HTERT RPE-1 (cell line): ENCODE results near the gene SLC5A3.

Experiments
- in situ Hi-C: fragments of 300-500 bp; cut with MboI; formaldehyde crosslinking; loops from 4 replicates; pipeline ENCODE4 v1.14.3; 2020; ENCODE audit warnings: low sequenced_read_pairs

Gene SLC5A3

DNA sequence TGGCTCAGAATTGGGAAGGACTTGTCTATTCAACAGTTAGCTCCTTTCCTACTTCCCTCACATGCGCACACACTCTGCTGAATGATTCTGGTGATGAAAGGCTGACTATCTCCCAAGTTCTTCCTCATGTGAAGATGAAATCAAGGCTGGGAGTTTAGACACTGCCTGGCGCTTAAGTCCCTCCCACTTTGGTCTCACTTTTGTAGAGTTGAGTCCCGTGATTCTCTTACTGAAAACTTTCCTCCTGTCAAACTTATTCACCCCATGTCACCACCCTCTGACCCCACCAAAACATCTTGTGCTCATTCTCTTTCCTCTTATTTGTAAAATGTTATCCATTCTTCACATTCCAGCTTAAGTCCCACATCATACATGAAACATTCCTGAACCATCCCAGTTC is 8.4 kb upstream of the SLC5A3 start:
- in situ Hi-C loops: no loop called here

DNA sequence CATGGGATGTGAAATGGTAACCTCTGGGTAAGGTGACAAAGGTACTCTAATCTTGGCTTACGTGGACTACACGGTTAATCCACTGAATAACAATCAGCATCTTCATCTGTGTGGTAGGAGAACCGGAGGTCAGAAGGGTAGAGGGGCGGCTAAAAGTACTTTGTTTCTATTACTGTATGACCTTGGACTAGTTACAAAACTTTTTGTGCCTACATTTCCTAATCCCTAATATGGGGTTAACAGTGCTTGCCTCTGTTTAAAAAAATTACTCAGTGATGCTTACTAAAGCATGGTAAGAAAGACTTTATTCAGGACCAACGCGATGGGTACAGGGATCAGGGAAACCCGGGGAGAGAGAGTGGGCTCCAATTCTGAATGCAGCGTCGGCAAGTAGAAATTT is 1.7 kb upstream of the SLC5A3 start:
- in situ Hi-C loops: no loop called here

DNA sequence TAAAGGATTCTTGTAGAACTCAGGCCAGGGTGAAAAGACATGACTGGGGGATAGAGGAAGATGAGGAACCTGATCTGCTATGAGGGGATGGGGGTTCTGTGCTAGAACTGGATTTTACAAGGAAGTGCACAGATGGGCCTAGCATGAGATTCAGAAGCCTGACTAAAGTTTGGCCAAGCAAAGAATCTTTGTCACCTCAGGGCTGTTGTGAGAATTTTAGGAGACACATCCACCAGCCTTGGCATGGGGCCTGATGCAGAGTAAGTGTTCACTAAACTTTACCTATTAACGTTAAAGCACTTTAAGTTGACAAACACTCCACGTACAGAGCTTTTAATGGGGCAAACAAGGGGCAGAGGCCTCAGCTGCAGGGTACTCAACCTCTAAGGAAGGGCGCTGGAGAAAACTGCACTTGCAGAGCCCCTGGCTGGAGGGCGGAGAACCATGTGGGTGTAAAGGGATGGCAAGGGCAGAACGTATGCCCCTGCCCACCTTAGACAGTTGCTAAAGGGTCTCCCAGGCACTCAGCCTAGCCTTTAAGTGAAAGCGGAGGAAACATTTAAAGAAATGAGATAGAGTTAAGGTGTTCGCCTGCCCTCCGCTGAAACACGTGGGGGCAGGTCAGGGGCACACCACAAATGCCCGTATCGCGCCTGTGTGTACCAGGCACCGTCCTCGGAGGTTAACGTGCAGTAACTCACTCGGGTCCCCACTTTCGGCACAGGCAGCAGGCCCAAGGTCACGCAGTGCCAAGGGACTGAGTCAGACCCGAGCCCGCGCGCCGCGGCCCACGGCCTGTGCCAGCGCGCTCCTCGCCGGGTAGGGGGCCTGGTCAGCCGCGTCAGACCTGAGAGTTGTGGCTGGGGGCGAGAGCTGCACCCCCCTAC is 990 bp upstream of the SLC5A3 start:
- in situ Hi-C loops: no loop called here

DNA sequence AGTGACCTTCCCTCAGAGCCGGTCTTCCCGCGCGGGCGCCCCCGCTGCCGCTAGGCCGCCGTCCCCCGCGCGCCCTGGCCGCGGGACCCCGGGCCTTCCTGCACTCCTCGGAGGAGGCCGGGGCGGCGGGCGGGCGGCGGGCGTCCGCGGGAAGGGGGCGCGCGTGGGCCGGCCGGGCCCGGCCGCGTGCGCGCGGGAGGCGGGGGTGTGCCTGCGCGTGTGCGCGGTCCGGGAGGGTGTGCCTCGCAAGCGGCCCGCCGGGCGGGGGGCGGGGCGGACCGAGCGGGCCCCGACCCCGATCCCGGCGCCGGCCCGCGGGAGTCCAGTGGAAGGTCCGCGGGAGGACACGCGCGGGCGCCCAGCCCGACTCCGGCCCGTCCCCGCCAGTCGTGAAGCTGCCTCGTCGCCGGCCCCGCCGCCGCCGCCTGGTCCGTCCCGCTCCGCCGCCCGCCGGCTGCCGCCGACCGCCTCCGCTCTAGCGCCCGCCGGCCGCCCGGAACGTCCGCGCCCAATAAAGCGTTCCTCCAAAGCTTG is 438 bp downstream of the SLC5A3 start:
- in situ Hi-C loops: no loop called here

DNA sequence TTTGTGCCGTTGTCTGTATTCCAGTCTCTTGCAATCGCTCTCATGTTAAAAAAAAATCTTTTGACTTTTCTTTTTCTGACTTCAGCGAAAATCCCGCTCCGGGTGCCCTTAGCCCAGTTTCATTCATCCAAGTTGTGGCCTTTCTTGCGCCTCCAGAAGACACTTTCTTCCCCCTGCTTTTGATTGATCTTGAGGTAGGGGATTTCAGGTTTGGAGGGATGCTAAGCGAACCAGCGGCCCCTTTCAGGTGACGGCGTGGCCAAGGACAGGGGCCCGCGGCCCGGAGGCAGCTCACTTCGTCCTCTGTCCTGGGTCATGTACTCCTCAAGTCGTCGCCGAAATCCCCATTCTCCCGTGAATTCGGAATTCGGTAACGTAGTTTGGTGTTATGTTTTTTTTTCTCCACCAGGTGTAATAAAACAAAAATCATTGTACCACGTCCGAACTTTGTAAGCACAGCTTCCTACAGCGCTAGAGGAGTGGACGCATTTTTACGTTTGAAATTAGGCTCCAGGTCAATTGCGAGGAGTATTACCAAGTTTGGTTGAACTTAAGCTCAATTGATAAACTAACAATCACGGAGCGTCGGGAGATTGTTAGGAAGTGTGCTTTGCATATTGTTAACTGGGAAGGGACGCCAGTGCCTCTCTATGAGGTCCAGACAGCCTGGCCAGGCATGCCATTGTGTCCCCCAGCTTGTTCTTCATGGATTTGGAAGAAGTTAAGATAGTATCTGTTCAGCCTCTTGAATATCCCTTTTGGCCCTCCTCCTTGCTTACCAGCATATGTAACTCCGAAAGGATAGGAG is 1.1 kb downstream of the SLC5A3 start:
- in situ Hi-C loops: no loop called here

DNA sequence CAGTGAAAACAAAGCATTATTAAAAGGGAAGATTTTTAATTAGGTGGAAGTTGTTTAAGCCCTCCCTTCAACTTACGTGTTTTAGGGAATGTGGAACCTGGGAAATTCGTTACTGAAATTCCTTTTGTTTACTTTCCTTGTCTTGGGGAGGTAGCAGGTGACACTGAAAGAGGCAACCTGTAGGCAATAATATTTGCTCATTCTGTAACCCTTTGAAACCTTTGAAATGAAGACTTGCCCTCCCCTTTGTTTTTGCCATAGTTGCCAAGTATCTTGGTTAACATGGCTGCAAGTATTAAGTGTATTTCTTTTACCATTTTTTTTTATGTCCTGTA is 1.7 kb downstream of the SLC5A3 start:
- in situ Hi-C loops: no loop called here

DNA sequence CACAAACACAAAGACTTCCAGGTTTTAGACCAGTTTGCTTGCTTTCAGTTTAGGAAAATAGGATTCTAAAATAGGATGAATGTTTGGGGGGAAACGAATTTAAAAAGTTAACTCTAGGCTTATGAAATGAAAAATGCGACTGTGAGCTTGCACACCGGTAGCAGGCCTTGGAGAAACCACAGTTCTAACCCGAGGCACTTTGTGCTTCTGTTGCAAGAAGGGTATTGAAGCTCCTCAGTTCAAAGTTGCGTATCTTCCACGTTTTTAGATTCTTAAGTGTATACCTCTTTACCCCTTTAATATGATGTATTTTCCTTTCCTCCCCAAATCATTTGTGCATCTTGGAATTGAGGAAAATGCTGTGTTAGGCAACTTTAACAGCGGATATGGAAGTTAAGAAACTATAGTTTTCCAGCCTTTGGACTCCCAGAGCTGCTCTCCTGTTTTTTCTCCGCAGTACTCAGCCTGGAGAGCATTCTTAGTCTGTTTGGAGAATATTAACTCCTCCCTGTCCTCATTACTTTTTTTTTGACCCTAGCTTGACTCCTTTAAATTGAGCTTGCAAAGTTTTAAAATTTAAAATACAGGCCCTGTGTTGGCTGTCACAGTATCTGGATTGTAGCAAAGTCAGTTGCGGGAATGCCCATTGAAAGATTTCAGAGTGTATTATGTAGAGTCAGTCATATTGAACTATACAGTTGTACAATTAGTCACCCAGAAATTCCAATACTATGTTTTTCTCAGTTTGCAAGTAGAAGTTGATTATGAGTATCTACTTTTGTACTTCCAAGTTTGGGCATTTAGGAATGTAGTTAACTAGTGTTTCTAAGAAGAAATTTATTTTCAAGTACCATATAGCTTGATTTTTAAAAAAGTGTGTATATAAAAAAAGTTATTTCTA is 2.6 kb downstream of the SLC5A3 start:
- in situ Hi-C loops: no loop called here

DNA sequence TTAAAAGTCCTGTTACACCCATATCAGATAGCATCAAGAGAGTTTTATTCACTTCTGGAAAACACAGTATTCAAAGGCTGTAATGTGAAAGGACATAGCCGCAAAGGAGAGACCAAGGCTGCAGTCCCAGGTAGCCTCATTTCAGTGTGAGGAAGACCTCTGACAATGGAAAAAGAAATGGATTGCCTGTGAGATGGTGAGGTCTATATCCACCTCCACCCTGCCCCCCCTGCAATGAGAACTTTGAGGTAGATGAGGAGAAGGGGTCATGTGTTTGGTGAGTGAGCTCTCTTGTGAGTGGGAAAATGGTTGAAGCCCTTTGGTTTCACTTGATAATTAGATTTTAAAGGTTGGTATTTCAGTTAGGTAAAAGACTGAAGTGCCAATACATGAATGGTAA is 3.5 kb downstream of the SLC5A3 start:
- in situ Hi-C loops: no loop called here

DNA sequence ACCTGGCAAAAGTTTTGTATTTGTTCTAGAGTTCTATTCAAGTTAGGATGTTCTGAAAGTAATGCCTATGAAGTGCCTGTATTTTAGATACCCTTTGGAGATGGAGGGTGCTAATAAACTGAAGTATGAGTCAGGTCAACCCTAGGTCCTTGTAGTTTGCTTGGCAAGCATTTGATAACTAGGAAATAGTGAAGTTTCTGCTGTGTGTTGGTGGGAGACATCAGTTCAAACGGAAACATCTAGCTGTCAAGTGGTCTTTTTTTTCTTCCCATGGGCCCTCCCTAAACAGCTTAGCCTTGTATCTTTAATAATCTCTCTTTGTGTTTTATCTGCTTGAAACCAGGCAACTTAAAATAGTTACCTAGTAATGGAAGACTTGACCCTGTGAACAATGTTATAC is 4.5 kb downstream of the SLC5A3 start:
- in situ Hi-C loops: no loop called here

DNA sequence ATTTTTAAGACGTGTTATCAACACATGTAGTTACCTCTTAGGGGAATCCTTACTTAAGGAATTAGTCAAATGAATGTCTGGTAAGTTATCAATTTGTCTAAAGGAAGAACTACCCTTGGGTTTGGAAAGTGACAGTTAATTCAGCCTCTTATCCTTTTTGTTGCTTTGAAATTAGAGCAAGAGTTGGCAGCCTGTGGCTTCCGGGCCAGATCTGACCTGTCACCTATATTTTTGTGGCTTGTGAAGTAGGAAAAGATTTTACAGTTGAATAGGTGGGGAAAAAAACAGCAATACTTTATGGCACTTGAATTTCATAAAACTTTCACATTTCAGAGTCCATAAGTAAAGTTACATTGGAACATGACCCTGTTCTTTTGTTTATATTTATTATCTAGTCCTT is 5.5 kb downstream of the SLC5A3 start:
- in situ Hi-C loops: no loop called here

DNA sequence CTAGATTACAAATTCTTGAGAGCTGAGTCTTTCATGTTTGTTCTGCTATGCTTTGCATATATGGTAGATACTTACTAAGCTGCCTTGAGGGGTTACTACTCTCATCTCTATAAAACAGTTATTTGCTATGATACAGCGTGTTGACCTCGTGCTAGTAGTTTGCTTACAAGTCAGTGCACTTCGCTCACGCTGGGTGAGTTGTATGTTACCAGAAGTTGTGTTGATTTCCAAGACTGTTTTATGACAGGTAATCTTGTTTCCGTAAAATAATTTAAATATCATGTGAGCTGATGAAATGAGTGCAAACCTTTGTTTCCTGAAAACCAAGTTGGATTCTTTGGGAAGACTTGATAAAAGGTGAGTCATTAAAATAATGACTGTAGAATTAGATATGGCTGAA is 7.3 kb downstream of the SLC5A3 start:
- in situ Hi-C loops: no loop called here

DNA sequence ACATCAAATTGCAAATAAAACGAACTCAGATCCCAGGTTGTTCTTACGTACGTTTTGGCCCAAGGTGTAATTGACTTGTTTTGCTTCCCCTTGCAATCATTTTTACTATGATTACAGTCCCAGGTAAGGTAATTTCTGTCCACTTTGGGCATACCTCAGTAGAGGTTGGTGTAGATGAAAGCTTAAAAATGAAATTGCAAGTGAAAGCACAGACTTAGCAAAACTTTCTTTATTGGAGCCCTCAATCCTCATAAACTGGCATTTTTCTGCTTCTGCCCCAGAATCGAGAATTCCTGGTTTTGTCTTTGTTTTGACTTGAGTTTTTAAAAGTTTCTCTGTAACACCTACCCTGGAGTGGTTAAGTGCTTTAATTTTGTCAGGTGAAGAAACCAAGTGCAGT is 9.4 kb downstream of the SLC5A3 start:
- in situ Hi-C loops: no loop called here

DNA sequence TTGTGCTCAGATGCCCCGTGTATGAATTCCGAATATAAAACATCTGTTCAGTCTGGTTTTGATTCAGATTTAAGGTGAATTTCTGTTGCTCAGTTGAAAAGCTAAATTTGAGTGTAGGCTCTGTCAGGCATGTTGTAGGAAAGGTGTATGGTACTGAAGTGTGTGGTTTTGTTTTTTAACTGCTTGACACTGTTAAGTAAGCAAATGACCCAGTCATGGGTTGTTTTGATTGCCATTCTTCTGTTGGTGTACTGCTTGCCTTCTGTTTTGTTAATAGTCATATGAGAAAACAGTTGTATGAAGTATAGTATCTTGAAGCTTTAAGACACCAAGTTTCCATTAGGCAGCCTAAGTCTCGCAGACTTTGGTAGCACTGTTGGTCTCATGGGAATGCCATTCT is 10.0 kb downstream of the SLC5A3 start:
- in situ Hi-C loops: no loop called here

DNA sequence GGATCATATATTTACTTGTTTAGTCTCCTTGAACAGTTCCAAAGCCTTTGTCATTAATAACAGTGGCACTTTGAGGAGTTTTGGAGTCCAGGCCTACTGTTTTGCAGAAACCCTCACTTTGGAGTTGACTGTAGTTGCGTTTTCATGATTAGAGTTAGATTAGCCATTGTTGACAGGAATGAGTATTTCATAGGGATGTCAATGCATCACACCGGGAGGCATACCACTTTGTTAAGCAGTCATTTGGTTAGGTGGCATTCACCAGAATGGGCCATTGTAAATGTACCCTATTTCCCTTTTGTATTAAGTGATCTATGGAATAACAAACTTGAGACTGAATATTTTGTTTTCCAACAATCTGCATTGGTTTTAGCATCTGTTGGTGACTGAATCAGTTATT is 11.8 kb downstream of the SLC5A3 start:
- in situ Hi-C loops: no loop called here

DNA sequence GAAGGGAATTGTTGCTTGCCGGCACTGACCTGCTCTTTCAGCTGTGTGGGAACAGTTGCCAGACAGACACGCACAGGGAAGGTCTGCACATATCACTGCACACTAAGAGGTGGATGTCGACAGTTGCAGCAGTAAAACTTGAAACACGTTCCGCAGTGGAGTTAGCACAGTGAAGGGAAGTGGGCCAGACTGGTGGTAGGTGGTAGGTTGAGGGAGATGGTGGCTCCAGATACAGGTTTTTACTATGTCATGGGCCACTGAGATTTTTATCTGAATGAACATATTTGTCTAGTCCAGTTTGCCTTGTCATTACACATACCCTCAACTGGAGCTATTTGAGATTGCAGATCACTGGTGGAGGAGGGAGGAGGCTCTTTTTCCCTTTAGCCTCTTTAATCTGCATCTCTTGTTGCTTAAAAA is 13.5 kb downstream of the SLC5A3 start:
- in situ Hi-C loops: no loop called here

DNA sequence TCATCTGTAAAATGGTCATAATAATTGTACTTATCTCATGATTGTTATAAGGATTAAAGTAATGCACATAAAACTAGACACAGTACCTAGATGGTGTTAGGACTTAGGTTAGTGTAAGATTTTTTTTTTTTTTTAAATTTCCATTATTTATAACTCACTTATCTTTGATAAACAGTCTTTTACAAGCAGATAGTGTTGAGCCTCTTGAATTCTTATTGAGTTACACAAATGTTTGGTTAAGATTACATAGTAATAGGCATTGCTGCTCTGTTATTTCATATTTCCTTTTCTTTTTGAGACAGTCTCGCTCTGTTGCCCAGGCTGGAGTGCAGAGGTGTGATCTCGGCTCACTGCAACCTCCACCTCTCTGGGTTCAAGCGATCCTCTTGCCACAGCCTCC is 15.4 kb downstream of the SLC5A3 start:
- in situ Hi-C loops: no loop called here

DNA sequence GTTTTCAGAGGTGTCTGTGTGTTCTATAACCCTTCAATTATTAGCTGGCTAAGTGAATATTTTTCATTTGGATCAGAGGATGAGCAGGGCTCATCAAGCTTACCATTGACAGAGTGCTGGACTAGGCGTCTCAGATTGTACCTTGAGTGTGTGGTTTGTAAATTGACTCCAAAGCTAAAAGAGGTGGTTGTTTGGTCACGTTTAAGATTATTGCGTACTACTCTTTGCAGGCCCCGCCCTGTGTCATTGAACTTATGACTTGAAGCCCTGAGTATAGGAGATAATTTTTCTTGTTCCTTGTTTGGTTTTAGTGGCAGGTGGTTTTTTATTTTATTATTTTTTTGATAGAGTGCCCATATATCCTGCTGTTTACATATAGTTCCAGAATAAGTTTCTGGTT is 17.7 kb downstream of the SLC5A3 start:
- in situ Hi-C loops: no loop called here

DNA sequence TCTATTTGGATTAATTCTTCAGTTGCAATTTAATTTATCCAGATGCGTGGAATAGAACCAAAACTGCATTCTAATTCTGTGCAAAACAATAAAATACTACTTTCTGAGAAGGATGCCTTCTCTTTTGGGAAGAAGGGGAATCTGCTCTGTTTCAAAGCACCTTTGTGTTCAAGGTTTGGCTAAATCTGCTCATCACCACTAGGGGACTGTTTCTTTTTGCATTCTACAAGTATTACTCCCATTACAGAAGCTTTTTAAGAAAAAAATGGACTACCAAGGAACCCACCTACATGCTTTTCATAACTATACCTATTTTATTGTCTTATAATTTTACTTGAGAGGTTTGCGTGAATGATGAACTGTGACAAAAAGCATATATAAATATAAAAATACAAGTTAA is 18.2 kb downstream of the SLC5A3 start:
- in situ Hi-C loops: no loop called here

DNA sequence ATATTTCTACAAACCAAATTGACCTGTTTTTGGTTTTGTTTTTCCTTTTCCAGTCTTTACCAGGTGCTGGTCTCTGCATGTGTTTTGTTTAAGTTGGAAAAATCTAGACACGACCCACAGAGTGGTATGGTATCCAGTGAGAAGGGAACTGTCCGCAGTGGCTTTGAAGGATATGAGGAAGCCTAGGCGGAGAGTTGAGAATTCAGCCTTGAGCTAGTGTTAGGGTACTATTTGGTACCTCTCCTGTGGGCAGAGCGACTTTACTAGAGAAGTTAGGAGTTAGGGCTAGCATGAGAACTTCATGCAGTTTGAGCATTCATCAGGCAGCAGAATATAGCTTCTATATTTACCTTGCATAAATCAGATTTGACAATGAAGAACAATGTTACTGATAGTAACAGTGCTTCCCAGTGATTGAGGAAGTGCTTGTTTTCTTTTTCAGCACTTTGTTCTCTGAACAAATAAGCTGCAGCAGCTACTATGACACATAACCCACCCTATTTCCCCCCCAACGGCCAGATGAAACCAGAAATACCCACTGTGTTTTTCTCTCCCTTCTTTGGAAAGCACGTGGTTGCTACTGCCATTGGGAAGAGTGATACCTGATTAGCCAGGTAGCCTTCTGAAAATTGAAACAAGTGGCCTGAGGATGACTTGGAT is 19.0 kb downstream of the SLC5A3 start:
- in situ Hi-C loops: no loop called here

DNA sequence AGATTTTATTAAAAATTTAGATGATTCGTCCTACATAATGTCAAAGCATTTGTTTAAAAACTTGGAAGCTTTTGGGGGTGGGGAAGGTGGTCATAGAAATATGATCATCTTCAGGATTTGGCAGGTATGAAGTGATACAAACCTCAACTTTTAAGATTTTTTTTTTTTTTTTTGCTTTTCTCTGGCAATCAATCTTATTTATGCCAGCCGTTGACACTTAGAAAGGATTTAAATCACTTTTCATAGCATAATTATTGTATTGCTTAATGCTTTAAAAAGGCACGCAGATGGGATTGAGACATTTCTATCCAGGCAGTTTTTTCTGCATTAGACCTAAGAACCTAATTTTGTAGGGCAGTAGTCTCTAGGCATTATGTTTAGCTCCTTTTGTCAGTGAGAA is 19.7 kb downstream of the SLC5A3 start:
- in situ Hi-C loops: no loop called here

DNA sequence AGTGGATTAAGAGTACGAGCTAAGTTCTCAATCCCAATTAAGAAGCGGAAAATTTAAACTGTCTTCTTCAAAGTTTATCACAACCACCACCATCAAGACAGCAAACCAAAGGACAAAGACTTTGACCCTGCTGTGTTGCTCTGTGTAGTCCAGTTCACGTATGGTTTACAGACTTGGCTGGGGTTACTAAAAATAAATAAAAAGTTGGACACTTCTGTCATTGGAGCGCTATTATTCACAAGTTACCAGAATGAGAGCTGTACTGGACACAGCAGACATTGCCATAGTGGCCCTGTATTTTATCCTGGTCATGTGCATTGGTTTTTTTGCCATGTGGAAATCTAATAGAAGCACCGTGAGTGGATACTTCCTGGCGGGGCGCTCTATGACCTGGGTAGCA is 21.6 kb downstream of the SLC5A3 start:
- in situ Hi-C loops: no loop called here
